B cell (primary cell): ENCODE data around the gene PCSK2. TPM values are rescaled to one million over a fixed set of nuclear protein-coding genes. Genes with fewer than 3 reads are reported as not detected.

Experiments used
- ATAC-seq: fragments of 200-7000 bp; cut with Tn5 transposase; one replicate; pipeline ENCODE4 v1.10.0; 2021; ENCODE audit warnings: low read depth, mild to moderate bottlenecking, moderate number of reproducible peaks, moderate library complexity
- CTCF ChIA-PET: fragments of 350-600 bp; sonication (Branson Sonifier 250); formaldehyde crosslinking; loops from one replicate; lab custom pipeline; 2021; ENCODE audit warnings: antibody characterized with exemption, inconsistent platforms; lab: Charles Lee
- POLR2A ChIA-PET: fragments of 350-600 bp; sonication (Branson Sonifier 250); formaldehyde crosslinking; loops from one replicate; lab custom pipeline; 2021; ENCODE audit warnings: antibody characterized with exemption; lab: Charles Lee
- DNase-seq: peaks from one replicate; pipeline ENCODE4 v3.0.0; 2013
- H2AFZ ChIP-seq: 2 replicates; pipeline ENCODE4 v1.6.1; 2012; ENCODE audit warnings: mild to moderate bottlenecking, low read depth, low read length; ENCODE audit not compliant: insufficient read depth, poor library complexity, severe bottlenecking
- H3K27ac ChIP-seq, 2 donors: 1 replicate in 1 of 2; 2 replicates in 1 of 2; pipeline ENCODE4 v1.5.1; 2012 to 2013; ENCODE audit warnings: low read length in 2 of 2, mild to moderate bottlenecking in 2 of 2, moderate library complexity in 1 of 2
- H3K27me3 ChIP-seq, 4 experiments: fragments of 200-600 bp in 1 of 4; sonication (generic) in 1 of 4; replicated peaks in 1 of 4; 1 replicate in 2 of 4; 2 replicates in 2 of 4; pipeline versions ENCODE4 v1.6.1 to v1.7.0; 2013 to 2016; ENCODE audit warnings: low read length in 3 of 4, mild to moderate bottlenecking in 2 of 4, mixed read lengths in 1 of 4, moderate library complexity in 1 of 4; ENCODE audit not compliant: insufficient read depth in 4 of 4, control insufficient read depth in 3 of 4; ENCODE audit errors: control extremely low read depth in 1 of 4
- H3K36me3 ChIP-seq, 2 experiments: replicated peaks in 1 of 2; 1 replicate in 1 of 2; 2 replicates in 1 of 2; pipeline versions ENCODE4 v1.6.1 to v1.7.1; 2013; ENCODE audit warnings: low read length in 1 of 2; ENCODE audit not compliant: insufficient read depth in 2 of 2, control insufficient read depth in 1 of 2; ENCODE audit errors: control extremely low read depth in 1 of 2, extremely low read depth in 1 of 2
- H3K4me1 ChIP-seq, 2 donors: fragments of 200-600 bp in 1 of 2; sonication (generic) in 1 of 2; 1 replicate in 1 of 2; 2 replicates in 1 of 2; pipeline versions ENCODE4 v1.5.1 to v1.6.1; 2013 to 2017; ENCODE audit warnings: low read length in 2 of 2; ENCODE audit not compliant: control insufficient read depth in 2 of 2, insufficient read depth in 2 of 2
- H3K4me2 ChIP-seq: replicated peaks from 2 replicates; pipeline ENCODE3; 2012; ENCODE audit warnings: mild to moderate bottlenecking, low read depth, low read length; ENCODE audit not compliant: poor library complexity, severe bottlenecking
- H3K4me3 ChIP-seq, 5 experiments: fragments of 200-600 bp in 1 of 5; sonication (generic) in 1 of 5; 1 replicate in 3 of 5; 2 replicates in 2 of 5; pipeline versions ENCODE4 v1.5.1 to v1.7.0; 2011 to 2016; ENCODE audit warnings: low read length in 4 of 5, mild to moderate bottlenecking in 4 of 5, low read depth in 2 of 5, control low read depth in 1 of 5, moderate library complexity in 1 of 5; ENCODE audit not compliant: insufficient read depth in 1 of 5; ENCODE audit errors: control extremely low read depth in 1 of 5, extremely low read depth in 1 of 5
- H3K79me2 ChIP-seq: fragments of 200-600 bp; sonication (generic); one replicate; pipeline ENCODE4 v1.6.0; 2016; ENCODE audit warnings: low read length; ENCODE audit not compliant: control insufficient read depth, insufficient read depth
- H3K9ac ChIP-seq: fragments of 200-600 bp; sonication (generic); 2 replicates; pipeline ENCODE4 v1.6.1; 2017; ENCODE audit warnings: mild to moderate bottlenecking, low read length, moderate library complexity
- H3K9me3 ChIP-seq, 3 donors: one replicate each; pipeline versions ENCODE4 v1.6.1 to v1.7.1; 2013; ENCODE audit warnings: low read length in 2 of 3; ENCODE audit not compliant: control insufficient read depth in 2 of 3, insufficient read depth in 1 of 3; ENCODE audit errors: control extremely low read depth in 1 of 3
- H4K20me1 ChIP-seq: 2 replicates; pipeline ENCODE4 v1.6.0; 2012; ENCODE audit warnings: mild to moderate bottlenecking, low read length; ENCODE audit not compliant: insufficient read depth, control insufficient read depth, poor library complexity, severe bottlenecking
- H3K27ac Mint-ChIP-seq: one replicate; pipeline ENCODE4 v1.8.0; 2021; ENCODE audit warnings: mixed read lengths
- H3K27me3 Mint-ChIP-seq: one replicate; pipeline ENCODE4 v1.8.0; 2021; ENCODE audit warnings: mixed read lengths
- H3K4me1 Mint-ChIP-seq: one replicate; pipeline ENCODE4 v1.8.0; 2021; ENCODE audit warnings: mixed read lengths
- H3K4me3 Mint-ChIP-seq: one replicate; pipeline ENCODE4 v1.8.0; 2021; ENCODE audit warnings: mixed read lengths
- H3K9me3 Mint-ChIP-seq: one replicate; pipeline ENCODE4 v1.8.0; 2022; ENCODE audit warnings: mixed read lengths; ENCODE audit not compliant: insufficient read depth
- EZH2 ChIP-seq: IDR thresholded peaks from 2 replicates; pipeline ENCODE4 v1.6.1; 2012; ENCODE audit warnings: borderline replicate concordance, low read depth, mild to moderate bottlenecking, moderate library complexity, low read length; ENCODE audit not compliant: insufficient read depth, poor library complexity, severe bottlenecking
- WGBS: methylation state at CpG from one replicate; pipeline ENCODE4 v1.1.5; 2013; ENCODE audit warnings: missing lambda C conversion rate; ENCODE audit not compliant: insufficient coverage; 5-methylcytosine and 5-hydroxymethylcytosine counted together
- intact Hi-C: fragments of 100-400 bp; cut with micrococcal nuclease; formaldehyde crosslinking; loops from one replicate; pipeline ENCODE4 v1.10.0; 2022
- polyA plus RNA-seq: library from polyadenylated mRNA; depleted of rRNA; stranded (reverse); fragments of >200 nt; gene quantifications from 2 replicates; pipeline ENCODE4 v1.2.3, GENCODE V29; 2012
- total RNA-seq, 2 donors: library from RNA; stranded (reverse); fragments of 120-200 nt in 1 of 2; gene quantifications; 1 replicate in 1 of 2; 2 replicates in 1 of 2; pipeline versions ENCODE4 v1.2.3 to v1.2.4, GENCODE V29; 2013 to 2022
- TF ChIP-seq, protein P1 (sequence below): fragments of 200-600 bp; IDR thresholded peaks from one replicate; pipeline ENCODE4 v1.8.0; 2022; ENCODE audit warnings: antibody characterized with exemption, mild to moderate bottlenecking

Gene PCSK2
- total and polyA plus RNA-seq, 2 donors (not counting 1 experiment from before 2014, with no cell fraction given): not detected

DNA sequence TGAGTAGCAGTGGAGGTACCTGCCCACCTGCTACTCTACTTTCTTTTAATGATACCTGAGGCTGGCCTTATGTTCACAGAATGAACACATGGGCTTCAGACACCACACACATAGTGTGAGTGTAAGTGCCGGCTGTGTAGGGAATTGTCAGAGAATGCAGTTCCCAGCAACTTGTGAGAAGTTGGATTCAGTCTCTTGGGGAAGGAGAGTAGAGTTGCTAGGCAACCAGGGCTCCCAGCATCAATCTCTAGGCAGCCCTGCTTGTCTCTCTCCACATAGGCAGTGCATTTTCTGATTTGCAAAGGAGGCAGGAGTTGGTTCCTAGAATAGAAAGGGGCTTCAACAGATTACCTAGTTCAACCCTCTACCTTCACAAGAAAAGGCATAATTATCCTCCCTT, 230.2 kb downstream of the PCSK2 start:
- ATAC-seq (no peak), DNase-seq (no peak)
- no peaks in the 10 kb centered on the region for H3K4me1 ChIP-seq
- Mint-ChIP-seq H3K27me3 (peaks cover 34% of the 10 kb centered on the region), H3K9me3 (peaks cover 3% of the 10 kb centered on the region), H3K4me3 (no peak overlapping the region), H3K4me1 (peaks cover 4% of the 10 kb centered on the region), H3K27ac (no peak overlapping the region)
- H3K36me3 ChIP-seq: no peaks in the 10 kb centered on the region
- H3K27ac ChIP-seq: no peak overlapping the region
- H4K20me1 ChIP-seq: no peaks in the 10 kb centered on the region
- CTCF ChIA-PET: no interaction called here
- POLR2A ChIA-PET: no interaction called here
- H3K9me3 ChIP-seq: no peaks in the 10 kb centered on the region
- H3K79me2 ChIP-seq: no peaks in the 10 kb centered on the region
- H3K4me2 ChIP-seq: no peak overlapping the region
- no peak for TF ChIP-seq EZH2
- TF ChIP-seq, protein P1, sequence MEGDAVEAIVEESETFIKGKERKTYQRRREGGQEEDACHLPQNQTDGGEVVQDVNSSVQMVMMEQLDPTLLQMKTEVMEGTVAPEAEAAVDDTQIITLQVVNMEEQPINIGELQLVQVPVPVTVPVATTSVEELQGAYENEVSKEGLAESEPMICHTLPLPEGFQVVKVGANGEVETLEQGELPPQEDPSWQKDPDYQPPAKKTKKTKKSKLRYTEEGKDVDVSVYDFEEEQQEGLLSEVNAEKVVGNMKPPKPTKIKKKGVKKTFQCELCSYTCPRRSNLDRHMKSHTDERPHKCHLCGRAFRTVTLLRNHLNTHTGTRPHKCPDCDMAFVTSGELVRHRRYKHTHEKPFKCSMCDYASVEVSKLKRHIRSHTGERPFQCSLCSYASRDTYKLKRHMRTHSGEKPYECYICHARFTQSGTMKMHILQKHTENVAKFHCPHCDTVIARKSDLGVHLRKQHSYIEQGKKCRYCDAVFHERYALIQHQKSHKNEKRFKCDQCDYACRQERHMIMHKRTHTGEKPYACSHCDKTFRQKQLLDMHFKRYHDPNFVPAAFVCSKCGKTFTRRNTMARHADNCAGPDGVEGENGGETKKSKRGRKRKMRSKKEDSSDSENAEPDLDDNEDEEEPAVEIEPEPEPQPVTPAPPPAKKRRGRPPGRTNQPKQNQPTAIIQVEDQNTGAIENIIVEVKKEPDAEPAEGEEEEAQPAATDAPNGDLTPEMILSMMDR: no peak
- H3K4me3 ChIP-seq: no peak overlapping the region
- intact Hi-C loops: no loop called here
- no CpG with 5 or more reads among the region's 1 CpG for WGBS
- H3K27me3 ChIP-seq: peaks cover 0 to 12% (median under 1%) of the 10 kb centered on the region in 4 experiments
- H2AFZ ChIP-seq: no peak overlapping the region
- no peak overlapping the region for H3K9ac ChIP-seq

DNA sequence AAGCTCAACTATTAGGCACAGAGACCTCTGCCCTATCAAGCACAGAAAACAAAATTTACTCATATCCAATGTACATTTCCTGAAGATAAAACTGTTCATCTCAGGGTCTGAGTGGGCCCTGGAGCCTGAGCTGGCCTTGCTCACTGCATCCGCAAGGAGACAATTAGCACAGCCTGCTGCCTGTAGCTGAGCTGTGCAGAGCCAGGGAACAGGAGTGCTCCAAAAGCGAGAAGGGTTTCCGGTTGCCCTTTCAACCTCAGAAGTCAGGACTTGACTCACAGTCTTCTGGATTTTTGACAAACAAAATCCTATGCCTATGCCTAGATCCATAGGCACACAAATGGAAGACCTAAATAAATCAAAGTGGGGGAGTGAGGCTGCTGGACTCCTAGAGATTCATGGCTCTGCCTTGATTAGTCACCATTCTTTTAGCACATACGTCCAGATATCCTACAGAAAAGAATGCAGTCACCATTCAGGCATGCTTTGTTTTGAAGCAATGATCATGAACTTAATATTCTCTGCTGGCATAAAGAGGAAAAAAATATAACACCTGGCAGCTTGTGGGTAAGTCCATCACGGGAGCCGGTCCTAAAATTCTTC, 230.8 kb downstream of the PCSK2 start:
- H3K27me3 Mint-ChIP-seq: peaks cover 35% of the 10 kb centered on the region
- Histone ChIP-seq H3K9ac (no peak overlapping the region), H3K9me3 (no peaks in the 10 kb centered on the region), H3K27ac (no peak overlapping the region), H3K4me1 (no peaks in the 10 kb centered on the region), H3K4me2 (no peak overlapping the region), H3K36me3 (no peaks in the 10 kb centered on the region), H2AFZ (no peak overlapping the region), H3K4me3 (no peak overlapping the region), H4K20me1 (no peaks in the 10 kb centered on the region), H3K79me2 (no peaks in the 10 kb centered on the region), H3K27me3 (peaks cover 0 to 10% (median 1%) of the 10 kb centered on the region in 4 experiments)
- no peak overlapping the region for H3K4me3 Mint-ChIP-seq
- no peak for ATAC-seq
- TF ChIP-seq, protein P1: no peak
- no peak for TF ChIP-seq EZH2
- POLR2A ChIA-PET: no interaction called here
- peaks cover 4% of the 10 kb centered on the region for H3K4me1 Mint-ChIP-seq
- 94% methylated on average over 4 of the region's 6 CpGs for WGBS
- peaks cover 3% of the 10 kb centered on the region for H3K9me3 Mint-ChIP-seq
- H3K27ac Mint-ChIP-seq: no peak overlapping the region
- CTCF ChIA-PET: no interaction called here
- no peak for DNase-seq
- intact Hi-C loops: no loop called here
